H1 (cell line): ENCODE results near the gene SLC27A4. TPM values are rescaled to one million over a fixed set of nuclear protein-coding genes. Genes with fewer than 3 reads are reported as not detected.

Experiments used
- CTCF ChIA-PET: fragments of 300-600 bp; sonication (Branson Sonifier 250); formaldehyde crosslinking; loops from one replicate; lab custom pipeline; 2021; ENCODE audit not compliant: partially characterized antibody; lab: Charles Lee
- POLR2A ChIA-PET: fragments of 300-600 bp; sonication (Branson Sonifier 250); formaldehyde crosslinking; loops from one replicate; lab custom pipeline; 2021; ENCODE audit warnings: inconsistent platforms; ENCODE audit not compliant: partially characterized antibody; lab: Charles Lee
- DNase-seq, 2 experiments: peaks; one replicate each; pipeline versions ENCODE4 v3.0.0 to v3.0.0-alpha.2; 2010 to 2022; ENCODE audit warnings: low spot score in 2 of 2, low read depth in 1 of 2, mixed read lengths in 1 of 2
- FAIRE-seq: peaks from 2 replicates; lab custom pipeline; 2011; peaks lifted over from hg19 to GRCh38; lab: Jason Lieb, UNC
- H2AFZ ChIP-seq: 2 replicates; pipeline ENCODE4 v1.8.1; 2012; ENCODE audit warnings: low read length, inconsistent platforms
- H2AK5ac ChIP-seq: 2 replicates; pipeline ENCODE4 v1.6.1; 2013; ENCODE audit warnings: low read depth, low read length
- H2BK120ac ChIP-seq: replicated peaks from 2 replicates; pipeline ENCODE3; 2013; ENCODE audit warnings: low read depth, low read length, inconsistent platforms
- H2BK12ac ChIP-seq: 2 replicates; pipeline ENCODE4 v1.6.1; 2013; ENCODE audit warnings: low read depth, low read length
- H2BK15ac ChIP-seq: 2 replicates; pipeline ENCODE4 v1.6.1; 2013; ENCODE audit warnings: low read length
- H2BK20ac ChIP-seq: 2 replicates; pipeline ENCODE4 v1.6.1; 2013; ENCODE audit warnings: low read length
- H2BK5ac ChIP-seq: 2 replicates; pipeline ENCODE4 v1.6.1; 2013; ENCODE audit warnings: low read depth, low read length
- H3K14ac ChIP-seq: 2 replicates; pipeline ENCODE4 v1.6.1; 2013; ENCODE audit warnings: inconsistent platforms; ENCODE audit not compliant: insufficient read length
- H3K18ac ChIP-seq: 2 replicates; pipeline ENCODE4 v1.6.1; 2013; ENCODE audit warnings: low read length; ENCODE audit errors: extremely low read depth
- H3K23ac ChIP-seq: 2 replicates; pipeline ENCODE4 v1.6.1; 2013; ENCODE audit warnings: inconsistent platforms; ENCODE audit not compliant: insufficient read length
- H3K23me2 ChIP-seq: 2 replicates; pipeline ENCODE4 v1.6.1; 2013; ENCODE audit warnings: low read depth, low read length
- H3K27ac ChIP-seq: 2 replicates; pipeline ENCODE4 v1.6.1; 2011; ENCODE audit warnings: low read depth, low read length, inconsistent platforms
- H3K27me3 ChIP-seq, 4 experiments: replicated peaks in 1 of 4; 1 replicate in 1 of 4; 2 replicates in 3 of 4; pipeline versions ENCODE4 v1.6.1 to v1.8.1; 2011 to 2013; ENCODE audit warnings: low read length in 3 of 4, mild to moderate bottlenecking in 3 of 4, inconsistent platforms in 2 of 4, mixed read lengths in 2 of 4, moderate library complexity in 1 of 4; ENCODE audit not compliant: control insufficient read depth in 3 of 4, insufficient read depth in 3 of 4; ENCODE audit errors: extremely low read depth in 1 of 4
- H3K36me3 ChIP-seq, 4 experiments: 2 replicates each; pipeline versions ENCODE4 v1.6.1 to v1.8.1; 2011 to 2013; ENCODE audit warnings: mild to moderate bottlenecking in 4 of 4, low read length in 3 of 4, moderate library complexity in 2 of 4, control low read depth in 1 of 4, inconsistent platforms in 1 of 4; ENCODE audit not compliant: insufficient read depth in 4 of 4, control insufficient read depth in 2 of 4
- H3K4ac ChIP-seq: replicated peaks from 2 replicates; pipeline ENCODE3; 2013; ENCODE audit warnings: low read length, low read depth, mixed read lengths, inconsistent platforms; ENCODE audit not compliant: insufficient read length
- H3K4me1 ChIP-seq, 4 experiments: replicated peaks in 1 of 4; 1 replicate in 1 of 4; 2 replicates in 3 of 4; pipeline versions ENCODE4 v1.6.1 to v1.8.1; 2011 to 2013; ENCODE audit warnings: low read length in 3 of 4, inconsistent platforms in 2 of 4, mixed read lengths in 1 of 4; ENCODE audit not compliant: insufficient read depth in 4 of 4, control insufficient read depth in 3 of 4
- H3K4me2 ChIP-seq, 2 experiments: 2 replicates each; pipeline versions ENCODE4 v1.6.1 to v1.8.1; 2011 to 2013; ENCODE audit warnings: low read depth in 2 of 2, low read length in 2 of 2, control low read depth in 1 of 2, inconsistent platforms in 1 of 2, mild to moderate bottlenecking in 1 of 2; ENCODE audit not compliant: insufficient read depth in 1 of 2
- H3K4me3 ChIP-seq, 4 experiments: fragments of 200-600, 300-600 bp in 1 of 4; sonication (generic), shearing (Covaris generic), sonication (Bioruptor Twin) in 1 of 4; 2 replicates each; pipeline versions ENCODE4 v1.5.1 to v1.8.1; 2011 to 2016; ENCODE audit warnings: low read length in 4 of 4, low read depth in 3 of 4, control low read depth in 2 of 4, inconsistent platforms in 2 of 4, mild to moderate bottlenecking in 2 of 4, mixed read lengths in 1 of 4, moderate library complexity in 1 of 4; ENCODE audit not compliant: insufficient read depth in 2 of 4; ENCODE audit errors: extremely low read depth in 1 of 4
- H3K56ac ChIP-seq: replicated peaks from 2 replicates; pipeline ENCODE3; 2013; ENCODE audit warnings: low read depth, mild to moderate bottlenecking, mixed read lengths, low read length, inconsistent platforms; ENCODE audit not compliant: insufficient read length
- H3K79me1 ChIP-seq: 2 replicates; pipeline ENCODE4 v1.6.1; 2013; ENCODE audit warnings: low read depth, low read length, control low read depth
- H3K79me2 ChIP-seq, 2 experiments: 2 replicates each; pipeline versions ENCODE4 v1.6.1 to v1.8.1; 2012 to 2013; ENCODE audit warnings: low read length in 2 of 2, mild to moderate bottlenecking in 2 of 2, inconsistent platforms in 1 of 2; ENCODE audit not compliant: insufficient read depth in 2 of 2, control insufficient read depth in 1 of 2
- H3K9ac ChIP-seq, 4 experiments: replicated peaks in 1 of 4; 1 replicate in 1 of 4; 2 replicates in 3 of 4; pipeline versions ENCODE4 v1.6.1 to v1.8.1; 2011 to 2013; ENCODE audit warnings: low read depth in 3 of 4, low read length in 3 of 4, control low read depth in 2 of 4, mild to moderate bottlenecking in 2 of 4, moderate library complexity in 2 of 4, inconsistent platforms in 1 of 4; ENCODE audit errors: extremely low read depth in 1 of 4
- H3K9me3 ChIP-seq, 2 experiments: 2 replicates each; pipeline versions ENCODE4 v1.6.1 to v1.8.1; 2012 to 2013; ENCODE audit warnings: mild to moderate bottlenecking in 2 of 2, moderate library complexity in 2 of 2, control low read depth in 1 of 2, inconsistent platforms in 1 of 2, low read depth in 1 of 2, low read length in 1 of 2, mixed read lengths in 1 of 2; ENCODE audit not compliant: insufficient read depth in 2 of 2
- H4K20me1 ChIP-seq, 2 experiments: replicated peaks in 1 of 2; 2 replicates each; pipeline versions ENCODE3 to v1.8.1; 2011 to 2013; ENCODE audit warnings: inconsistent platforms in 2 of 2, low read length in 2 of 2, mild to moderate bottlenecking in 1 of 2; ENCODE audit not compliant: insufficient read depth in 2 of 2, control insufficient read depth in 1 of 2
- H4K5ac ChIP-seq: 2 replicates; pipeline ENCODE4 v1.6.1; 2013; ENCODE audit warnings: low read length, low read depth, mixed read lengths, inconsistent platforms; ENCODE audit not compliant: insufficient read length
- H4K8ac ChIP-seq: 2 replicates; pipeline ENCODE4 v1.8.0; 2013; ENCODE audit warnings: mild to moderate bottlenecking, moderate library complexity, low read length, inconsistent platforms; ENCODE audit not compliant: insufficient read depth; ENCODE audit errors: extremely low read depth
- H4K91ac ChIP-seq: replicated peaks from 2 replicates; pipeline ENCODE3; 2013; ENCODE audit warnings: low read length, mixed read lengths, inconsistent platforms; ENCODE audit not compliant: insufficient read length
- CBX5 ChIP-seq: fragments of 300-800, 300-1000 bp; sonication (generic); IDR thresholded peaks from 2 replicates; pipeline ENCODE4 v1.7.1; 2016; ENCODE audit warnings: antibody characterized with exemption, low read length, low read depth
- EZH2 ChIP-seq: fragments of 200-600 bp; sonication (generic); IDR thresholded peaks from 2 replicates; pipeline ENCODE4 v1.7.1; 2012; ENCODE audit warnings: low read depth, mild to moderate bottlenecking, moderate library complexity, low read length, inconsistent platforms; ENCODE audit not compliant: severe bottlenecking
- KDM1A ChIP-seq: fragments of 200-600, 300-600 bp; sonication (generic); IDR thresholded peaks from 2 replicates; pipeline ENCODE4 v1.7.1; 2016; ENCODE audit warnings: mild to moderate bottlenecking, low read length, borderline replicate concordance
- KDM4A ChIP-seq: IDR thresholded peaks from one replicate; pipeline ENCODE4 v1.7.1; 2012; ENCODE audit warnings: low read depth, mild to moderate bottlenecking, moderate library complexity, low read length, inconsistent platforms; ENCODE audit not compliant: severe bottlenecking
- POLR2AphosphoS5 ChIP-seq: IDR thresholded peaks from 2 replicates; pipeline ENCODE4 v1.6.1; 2011; ENCODE audit warnings: low read depth, low read length
- RAD21 ChIP-seq, 2 experiments: IDR thresholded peaks in 1 of 2; conservative IDR thresholded peaks in 1 of 2; 2 replicates each; pipeline ENCODE4 v1.6.1; 2011; ENCODE audit warnings: low read depth in 2 of 2, low read length in 2 of 2, improper control_type of control experiment in 1 of 2, inconsistent platforms in 1 of 2, mild to moderate bottlenecking in 1 of 2, moderate library complexity in 1 of 2
- SIN3A ChIP-seq, 2 experiments: IDR thresholded peaks in 1 of 2; conservative IDR thresholded peaks in 1 of 2; 2 replicates each; pipeline ENCODE4 v1.6.1; 2011 to 2012; ENCODE audit warnings: low read length in 2 of 2, improper control_type of control experiment in 1 of 2, low read depth in 1 of 2, mild to moderate bottlenecking in 1 of 2
- SP2 ChIP-seq: IDR thresholded peaks from 2 replicates; pipeline ENCODE4 v1.6.1; 2012; ENCODE audit warnings: mild to moderate bottlenecking, low read length, inconsistent platforms
- WGBS, 2 experiments: shearing (Covaris generic) in 1 of 2; methylation state at CpG; one replicate each; pipeline versions ENCODE4 v1.1.6 to v1.1.7; 2013 to 2015; ENCODE audit warnings: low lambda C conversion rate in 2 of 2, mixed read lengths in 2 of 2, inconsistent platforms in 1 of 2, low coverage in 1 of 2, missing lambda C conversion rate in 1 of 2; ENCODE audit not compliant: insufficient replicate concordance in 2 of 2, insufficient coverage in 1 of 2, insufficient read length in 1 of 2; ENCODE audit errors: extremely low coverage in 1 of 2, missing lambda C conversion rate in 1 of 2; 5-methylcytosine and 5-hydroxymethylcytosine counted together
- polyA plus RNA-seq, 7 experiments: library from polyadenylated mRNA; depleted of rRNA in 3 of 7; stranded (reverse) in 5 of 7; unstranded in 2 of 7; fragments of >200 nt in 5 of 7; fragments of 200-250 nt in 2 of 7; gene quantifications; 1 replicate in 5 of 7; 2 replicates in 1 of 7; 4 replicates in 1 of 7; pipeline versions ENCODE4 v1.2.1 to v1.2.3, GENCODE V29; 2011 to 2013; ENCODE audit warnings: missing spikeins in 2 of 7, mixed read lengths in 2 of 7
- total RNA-seq: library from RNA; stranded (reverse); fragmentation: NEBNext Ultra II Directional; extraction: Animal tissue kit (Norgen Biotek cat#: 25700); gene quantifications from 2 replicates; pipeline ENCODE4 v1.2.1, GENCODE V29; 2021

SLC27A4 gene
- total and polyA plus RNA-seq, 2 of the 8 experiments (the other 6 are each of a cell fraction or from before 2014, with no cell fraction given): 14.9 to 20.5 TPM

DNA sequence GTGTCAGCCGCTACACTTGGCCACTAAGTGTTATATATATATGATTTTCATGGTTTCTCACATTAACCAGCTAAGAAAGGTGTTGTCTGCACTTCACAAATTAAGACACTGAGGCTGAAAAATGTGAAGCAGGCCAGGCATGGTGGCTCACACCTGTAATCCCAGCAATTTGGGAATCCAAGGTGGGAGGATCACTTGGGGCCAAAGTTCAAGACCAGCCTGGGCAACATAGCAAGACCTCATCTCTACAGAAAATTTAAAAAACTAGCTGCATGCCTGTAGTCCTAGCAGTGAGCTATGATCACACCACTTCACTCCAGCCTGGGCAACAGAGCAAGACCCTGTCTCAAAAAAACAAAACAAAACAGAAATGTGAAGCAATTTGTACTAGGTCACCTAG is 15.9 kb upstream of the SLC27A4 start:
- TF ChIP-seq CBX5: no peak
- TF ChIP-seq SIN3A (conservative IDR thresholded peaks at IDR 0.05 in 1 of 2, IDR thresholded peaks at IDR 0.05 in 1 of 2; ENCODE audit: low read depth in 1 of 2, low read length in 2 of 2): no peak
- TF ChIP-seq RAD21 (IDR thresholded peaks at IDR 0.05 in 1 of 2, conservative IDR thresholded peaks at IDR 0.05 in 1 of 2; ENCODE audit: low read depth in 2 of 2, low read length in 2 of 2): no peak
- TF ChIP-seq POLR2AphosphoS5: no peak
- TF ChIP-seq EZH2: no peak
- TF ChIP-seq KDM1A: no peak
- TF ChIP-seq KDM4A: no peak
- TF ChIP-seq SP2: no peak
- Histone ChIP-seq H3K9me3 (no peaks in the 10 kb centered on the region), H3K18ac (no peak overlapping the region), H4K5ac (no peak overlapping the region), H3K4me2 (no peak overlapping the region; a peak in 1 of 4 replicates), H2BK5ac (no peak overlapping the region), H2BK20ac (no peak overlapping the region), H3K79me1 (peaks cover 8% of the 10 kb centered on the region; the same call in 1 of the 2 replicates), H3K14ac (no peak overlapping the region), H3K23me2 (peaks cover 7% of the 10 kb centered on the region), H3K4me3 (no peak overlapping the region), H2BK15ac (no peak overlapping the region), H4K91ac (no peak overlapping the region), H3K4ac (no peak overlapping the region), H4K20me1 (peaks cover 1 to 3% of the 10 kb centered on the region in 2 experiments), H3K27me3 (no peaks in the 10 kb centered on the region), H3K27ac (no peak overlapping the region), H3K23ac (no peak overlapping the region), H2AK5ac (no peak overlapping the region), H3K36me3 (peaks cover 0 to 11% (median 1%) of the 10 kb centered on the region in 4 experiments; a peak in 4 of 8 replicates), H2BK12ac (no peak overlapping the region), H3K9ac (no peak overlapping the region), H3K56ac (no peak overlapping the region), H2AFZ (no peak overlapping the region), H3K79me2 (peaks cover 0 to 25% of the 10 kb centered on the region in 2 experiments; a peak in 2 of 4 replicates), H4K8ac (no peak overlapping the region), H2BK120ac (no peak overlapping the region), H3K4me1 (no peaks in the 10 kb centered on the region; a peak in 3 of 7 replicates)
- FAIRE-seq (no peak), DNase-seq (no peak)
- ChIA-PET POLR2A (interaction anchor here (0.6 to 3.1 kb wide), 4 partner anchors 12 to 228 kb away, joined by 3 to 10 read pairs (median 4); partner anchors contain the start of gene SPTAN1), CTCF (interaction anchor here (1.3 to 2.9 kb wide), 6 partner anchors 11 to 95 kb away, joined by 4 to 12 read pairs (median 4); no protein-coding TSS in a partner anchor)
- WGBS, 2 experiments: 94% methylated on average over 1 of the region's 1 CpG; no CpG with 5 or more reads in 1 of the 2 experiments
